Measurements from ENCODE around the gene CNTN1. TPM values are rescaled to one million over a fixed set of nuclear protein-coding genes. Genes with fewer than 3 reads are reported as not detected.

The CNTN1 gene
- total and polyA plus RNA-seq, 2 of the 8 experiments (the other 6 are each of a cell fraction or from before 2014, with no cell fraction given), result 7.2 to 21.8 TPM

DNA sequence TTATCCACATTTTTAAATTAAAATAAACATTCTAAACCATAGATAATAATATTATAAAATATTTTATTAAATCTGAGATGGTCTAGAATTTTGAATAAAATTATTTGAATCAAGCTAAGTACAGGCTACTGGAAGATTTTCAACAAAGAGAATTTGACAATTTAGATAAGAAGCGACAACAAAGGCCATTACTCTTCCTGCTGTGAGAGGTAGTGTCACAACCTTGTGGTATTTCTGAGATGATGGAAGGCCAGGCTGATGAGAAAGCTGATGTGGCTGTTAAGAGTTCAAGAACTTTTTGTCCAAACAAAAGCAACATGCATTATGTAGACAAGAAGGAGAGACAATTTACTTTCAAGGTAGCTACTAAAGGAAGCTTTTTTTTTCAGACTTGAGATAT, 43.7 kb upstream of the CNTN1 start (continued):
- TF ChIP-seq, protein P1, sequence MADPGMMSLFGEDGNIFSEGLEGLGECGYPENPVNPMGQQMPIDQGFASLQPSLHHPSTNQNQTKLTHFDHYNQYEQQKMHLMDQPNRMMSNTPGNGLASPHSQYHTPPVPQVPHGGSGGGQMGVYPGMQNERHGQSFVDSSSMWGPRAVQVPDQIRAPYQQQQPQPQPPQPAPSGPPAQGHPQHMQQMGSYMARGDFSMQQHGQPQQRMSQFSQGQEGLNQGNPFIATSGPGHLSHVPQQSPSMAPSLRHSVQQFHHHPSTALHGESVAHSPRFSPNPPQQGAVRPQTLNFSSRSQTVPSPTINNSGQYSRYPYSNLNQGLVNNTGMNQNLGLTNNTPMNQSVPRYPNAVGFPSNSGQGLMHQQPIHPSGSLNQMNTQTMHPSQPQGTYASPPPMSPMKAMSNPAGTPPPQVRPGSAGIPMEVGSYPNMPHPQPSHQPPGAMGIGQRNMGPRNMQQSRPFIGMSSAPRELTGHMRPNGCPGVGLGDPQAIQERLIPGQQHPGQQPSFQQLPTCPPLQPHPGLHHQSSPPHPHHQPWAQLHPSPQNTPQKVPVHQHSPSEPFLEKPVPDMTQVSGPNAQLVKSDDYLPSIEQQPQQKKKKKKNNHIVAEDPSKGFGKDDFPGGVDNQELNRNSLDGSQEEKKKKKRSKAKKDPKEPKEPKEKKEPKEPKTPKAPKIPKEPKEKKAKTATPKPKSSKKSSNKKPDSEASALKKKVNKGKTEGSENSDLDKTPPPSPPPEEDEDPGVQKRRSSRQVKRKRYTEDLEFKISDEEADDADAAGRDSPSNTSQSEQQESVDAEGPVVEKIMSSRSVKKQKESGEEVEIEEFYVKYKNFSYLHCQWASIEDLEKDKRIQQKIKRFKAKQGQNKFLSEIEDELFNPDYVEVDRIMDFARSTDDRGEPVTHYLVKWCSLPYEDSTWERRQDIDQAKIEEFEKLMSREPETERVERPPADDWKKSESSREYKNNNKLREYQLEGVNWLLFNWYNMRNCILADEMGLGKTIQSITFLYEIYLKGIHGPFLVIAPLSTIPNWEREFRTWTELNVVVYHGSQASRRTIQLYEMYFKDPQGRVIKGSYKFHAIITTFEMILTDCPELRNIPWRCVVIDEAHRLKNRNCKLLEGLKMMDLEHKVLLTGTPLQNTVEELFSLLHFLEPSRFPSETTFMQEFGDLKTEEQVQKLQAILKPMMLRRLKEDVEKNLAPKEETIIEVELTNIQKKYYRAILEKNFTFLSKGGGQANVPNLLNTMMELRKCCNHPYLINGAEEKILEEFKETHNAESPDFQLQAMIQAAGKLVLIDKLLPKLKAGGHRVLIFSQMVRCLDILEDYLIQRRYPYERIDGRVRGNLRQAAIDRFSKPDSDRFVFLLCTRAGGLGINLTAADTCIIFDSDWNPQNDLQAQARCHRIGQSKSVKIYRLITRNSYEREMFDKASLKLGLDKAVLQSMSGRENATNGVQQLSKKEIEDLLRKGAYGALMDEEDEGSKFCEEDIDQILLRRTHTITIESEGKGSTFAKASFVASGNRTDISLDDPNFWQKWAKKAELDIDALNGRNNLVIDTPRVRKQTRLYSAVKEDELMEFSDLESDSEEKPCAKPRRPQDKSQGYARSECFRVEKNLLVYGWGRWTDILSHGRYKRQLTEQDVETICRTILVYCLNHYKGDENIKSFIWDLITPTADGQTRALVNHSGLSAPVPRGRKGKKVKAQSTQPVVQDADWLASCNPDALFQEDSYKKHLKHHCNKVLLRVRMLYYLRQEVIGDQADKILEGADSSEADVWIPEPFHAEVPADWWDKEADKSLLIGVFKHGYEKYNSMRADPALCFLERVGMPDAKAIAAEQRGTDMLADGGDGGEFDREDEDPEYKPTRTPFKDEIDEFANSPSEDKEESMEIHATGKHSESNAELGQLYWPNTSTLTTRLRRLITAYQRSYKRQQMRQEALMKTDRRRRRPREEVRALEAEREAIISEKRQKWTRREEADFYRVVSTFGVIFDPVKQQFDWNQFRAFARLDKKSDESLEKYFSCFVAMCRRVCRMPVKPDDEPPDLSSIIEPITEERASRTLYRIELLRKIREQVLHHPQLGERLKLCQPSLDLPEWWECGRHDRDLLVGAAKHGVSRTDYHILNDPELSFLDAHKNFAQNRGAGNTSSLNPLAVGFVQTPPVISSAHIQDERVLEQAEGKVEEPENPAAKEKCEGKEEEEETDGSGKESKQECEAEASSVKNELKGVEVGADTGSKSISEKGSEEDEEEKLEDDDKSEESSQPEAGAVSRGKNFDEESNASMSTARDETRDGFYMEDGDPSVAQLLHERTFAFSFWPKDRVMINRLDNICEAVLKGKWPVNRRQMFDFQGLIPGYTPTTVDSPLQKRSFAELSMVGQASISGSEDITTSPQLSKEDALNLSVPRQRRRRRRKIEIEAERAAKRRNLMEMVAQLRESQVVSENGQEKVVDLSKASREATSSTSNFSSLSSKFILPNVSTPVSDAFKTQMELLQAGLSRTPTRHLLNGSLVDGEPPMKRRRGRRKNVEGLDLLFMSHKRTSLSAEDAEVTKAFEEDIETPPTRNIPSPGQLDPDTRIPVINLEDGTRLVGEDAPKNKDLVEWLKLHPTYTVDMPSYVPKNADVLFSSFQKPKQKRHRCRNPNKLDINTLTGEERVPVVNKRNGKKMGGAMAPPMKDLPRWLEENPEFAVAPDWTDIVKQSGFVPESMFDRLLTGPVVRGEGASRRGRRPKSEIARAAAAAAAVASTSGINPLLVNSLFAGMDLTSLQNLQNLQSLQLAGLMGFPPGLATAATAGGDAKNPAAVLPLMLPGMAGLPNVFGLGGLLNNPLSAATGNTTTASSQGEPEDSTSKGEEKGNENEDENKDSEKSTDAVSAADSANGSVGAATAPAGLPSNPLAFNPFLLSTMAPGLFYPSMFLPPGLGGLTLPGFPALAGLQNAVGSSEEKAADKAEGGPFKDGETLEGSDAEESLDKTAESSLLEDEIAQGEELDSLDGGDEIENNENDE (IDR thresholded peaks at IDR 0.05; ENCODE audit: insufficient replicate concordance, low read length), result no peak
- TF ChIP-seq, protein P2, sequence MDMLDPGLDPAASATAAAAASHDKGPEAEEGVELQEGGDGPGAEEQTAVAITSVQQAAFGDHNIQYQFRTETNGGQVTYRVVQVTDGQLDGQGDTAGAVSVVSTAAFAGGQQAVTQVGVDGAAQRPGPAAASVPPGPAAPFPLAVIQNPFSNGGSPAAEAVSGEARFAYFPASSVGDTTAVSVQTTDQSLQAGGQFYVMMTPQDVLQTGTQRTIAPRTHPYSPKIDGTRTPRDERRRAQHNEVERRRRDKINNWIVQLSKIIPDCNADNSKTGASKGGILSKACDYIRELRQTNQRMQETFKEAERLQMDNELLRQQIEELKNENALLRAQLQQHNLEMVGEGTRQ (IDR thresholded peaks at IDR 0.05; ENCODE audit: low read length), result no peak
- TF ChIP-seq EGR1 (IDR thresholded peaks at IDR 0.05; ENCODE audit: borderline replicate concordance, low read depth, low read length) (no peak), POLR2A (IDR thresholded peaks at IDR 0.05; ENCODE audit: control extremely low read depth in 1 of 2, low read depth in 2 of 2, low read length in 2 of 2) (no peak), MAFK (IDR thresholded peaks at IDR 0.05; ENCODE audit: low read depth, low read length) (no peak), ASH2L (IDR thresholded peaks at IDR 0.05; ENCODE audit: low read length) (no peak), SUZ12 (IDR thresholded peaks at IDR 0.05; ENCODE audit: low read length) (no peak), SAP30 (IDR thresholded peaks at IDR 0.05; ENCODE audit: insufficient read depth, insufficient replicate concordance, low read length) (no peak), RFX5 (IDR thresholded peaks at IDR 0.05; ENCODE audit: borderline replicate concordance, low read depth, low read length) (no peak), BCL11A (IDR thresholded peaks at IDR 0.05; ENCODE audit: low read depth in 2 of 2, low read length in 2 of 2) (no peak), KDM4A (IDR thresholded peaks at IDR 0.05; ENCODE audit: low read depth, low read length, severe bottlenecking) (no peak)

Data from H1 (cell line).